Neural progenitor cell (in vitro differentiated cells): ENCODE measurements around the gene PRIM2. TPM values are rescaled to one million over a fixed set of nuclear protein-coding genes. Genes with fewer than 3 reads are reported as not detected.
"Not testable (repeated sequence)": the region's sequence is repeated elsewhere in the genome, so short reads cannot be mapped to it uniquely, and the experiment has no call there.

Source experiments
- DNase-seq: peaks from one replicate; pipeline ENCODE4 v3.0.0-alpha.2; 2016; ENCODE audit warnings: low spot score
- H2AFZ ChIP-seq: fragments of 200-600 bp; sonication (generic); replicated peaks from 2 replicates; pipeline ENCODE4 v1.6.1; 2016; ENCODE audit warnings: antibody characterized with exemption
- H3F3A ChIP-seq: fragments of 200-600 bp; sonication (generic); 2 replicates; pipeline ENCODE4 v1.6.1; 2016; ENCODE audit warnings: antibody characterized with exemption, low read depth
- H3K27ac ChIP-seq: fragments of 200-600 bp; sonication (generic); 2 replicates; pipeline ENCODE4 v1.5.1; 2016; ENCODE audit warnings: mild to moderate bottlenecking
- H3K27me3 ChIP-seq: fragments of 200-600 bp; sonication (generic); 2 replicates; pipeline ENCODE4 v1.6.1; 2016; ENCODE audit warnings: mild to moderate bottlenecking, moderate library complexity
- H3K36me3 ChIP-seq: fragments of 200-600 bp; sonication (generic); 2 replicates; pipeline ENCODE4 v1.5.1; 2016
- H3K4me1 ChIP-seq: fragments of 200-600 bp; sonication (generic); 2 replicates; pipeline ENCODE4 v1.6.1; 2016; ENCODE audit warnings: mixed run types
- H3K4me2 ChIP-seq: fragments of 200-600 bp; sonication (generic); 2 replicates; pipeline ENCODE4 v1.6.1; 2016
- H3K4me3 ChIP-seq: fragments of 200-600 bp; sonication (generic); 2 replicates; pipeline ENCODE4 v1.5.1; 2016
- H3K79me2 ChIP-seq: fragments of 200-600 bp; sonication (generic); 2 replicates; pipeline ENCODE4 v1.6.1; 2016; ENCODE audit warnings: low read depth
- H3K9ac ChIP-seq: fragments of 200-600 bp; sonication (generic); 2 replicates; pipeline ENCODE4 v1.6.1; 2016
- H3K9me3 ChIP-seq: fragments of 200-600 bp; sonication (generic); 2 replicates; pipeline ENCODE4 v1.5.1; 2016; ENCODE audit warnings: low read depth
- H4K20me1 ChIP-seq: fragments of 200-600 bp; sonication (generic); 2 replicates; pipeline ENCODE4 v1.6.1; 2016; ENCODE audit warnings: low read depth
- H3K27ac Mint-ChIP-seq: 3 replicates; pipeline ENCODE4 v1.8.0; 2021; ENCODE audit warnings: mixed read lengths
- H3K27me3 Mint-ChIP-seq: 2 replicates; pipeline ENCODE4 v1.8.0; 2022; ENCODE audit warnings: low read depth, mild to moderate bottlenecking, inconsistent platforms, moderate library complexity, mixed read lengths; ENCODE audit not compliant: insufficient read depth
- H3K36me3 Mint-ChIP-seq: 3 replicates; pipeline ENCODE4 v1.8.0; 2021; ENCODE audit warnings: mixed read lengths
- H3K4me1 Mint-ChIP-seq: 3 replicates; pipeline ENCODE4 v1.8.0; 2021; ENCODE audit warnings: mixed read lengths
- H3K4me3 Mint-ChIP-seq: 3 replicates; pipeline ENCODE4 v1.8.0; 2021; ENCODE audit warnings: mild to moderate bottlenecking, moderate library complexity, mixed read lengths
- H3K9me3 Mint-ChIP-seq: 3 replicates; pipeline ENCODE4 v1.8.0; 2020; ENCODE audit warnings: mixed read lengths
- CTCF ChIP-seq: fragments of 200-600 bp; sonication (generic); IDR thresholded peaks from 2 replicates; pipeline ENCODE4 v1.5.1; 2017; ENCODE audit warnings: antibody characterized with exemption, mild to moderate bottlenecking
- EZH2 ChIP-seq: fragments of 200-600 bp; sonication (generic); IDR thresholded peaks from 2 replicates; pipeline ENCODE4 v1.6.1; 2017; ENCODE audit warnings: antibody characterized with exemption, mild to moderate bottlenecking, moderate library complexity
- EZH2phosphoT487 ChIP-seq: fragments of 200-600 bp; sonication (generic); IDR thresholded peaks from 2 replicates; pipeline ENCODE4 v1.6.1; 2017; ENCODE audit warnings: antibody characterized with exemption
- total RNA-seq: library from RNA; depleted of rRNA; stranded (reverse); fragments of >200 nt; gene quantifications from 2 replicates; pipeline ENCODE4 v1.2.3, GENCODE V29; 2015; ENCODE audit warnings: low replicate concordance

Gene PRIM2
- 52.8 and 81.0 TPM in 2 replicates for total RNA-seq

- peak within 1 kb of the TSS; percentile 86 for H3K4me2 ChIP-seq
- peaks cover 3% of the 10 kb centered on the region for H4K20me1 ChIP-seq
- H3K4me1 Mint-ChIP-seq = peaks cover 12% of the 10 kb centered on the region
- peaks cover 20% of the 10 kb centered on the region for H3K36me3 Mint-ChIP-seq
- no peaks in the 10 kb centered on the region for H3K9me3 Mint-ChIP-seq
- no peaks in the 10 kb centered on the region for H3K9me3 ChIP-seq
- peaks cover 12% of the 10 kb centered on the region for H3K4me1 ChIP-seq
- H3K27me3 ChIP-seq = no peaks in the 10 kb centered on the region
- no peak within 1 kb of the TSS for H3K27ac ChIP-seq
- peaks cover 46% of the 10 kb centered on the region for H3K79me2 ChIP-seq
- peak within 1 kb of the TSS; percentile 73 for H3K4me3 ChIP-seq
- peaks cover 16% of the 10 kb centered on the region for H3K36me3 ChIP-seq
- DNase-seq = peak; percentile 85
- peak within 1 kb of the TSS; percentile 96 for H3K27ac Mint-ChIP-seq
- H2AFZ ChIP-seq = peak within 1 kb of the TSS; percentile 97
- peak within 1 kb of the TSS; percentile 98 for H3K4me3 Mint-ChIP-seq
- H3F3A ChIP-seq = no peaks in the 10 kb centered on the region
- no peaks in the 10 kb centered on the region for H3K27me3 Mint-ChIP-seq
- TF ChIP-seq CTCF (no peak), EZH2phosphoT487 (no peak), EZH2 (no peak)
- H3K9ac ChIP-seq = peak within 1 kb of the TSS; percentile 61
Observed at GRCh38 chr6:57317060-57317943, at the start of gene PRIM2. Gene PRIM2, plus strand, starts transcription at chr6:57317630. Its CDS starts 816 bp downstream, at chr6:57318446.

GRCh38 chr6:57268294-57268640 is 49.2 kb upstream of the PRIM2 start:
- no peak overlapping the region for H3K4me3 ChIP-seq
- Mint-ChIP-seq H3K4me1 (peaks cover 2% of the 10 kb centered on the region), H3K4me3 (no peak overlapping the region), H3K27ac (no peak overlapping the region), H3K9me3 (peaks cover 7% of the 10 kb centered on the region), H3K27me3 (peaks cover 7% of the 10 kb centered on the region), H3K36me3 (no peaks in the 10 kb centered on the region)
- no peak overlapping the region for H3K9ac ChIP-seq
- no peak overlapping the region for H3K27ac ChIP-seq
- no peak for DNase-seq
- H3K27me3 ChIP-seq = no peaks in the 10 kb centered on the region
- no peaks in the 10 kb centered on the region for H3F3A ChIP-seq
- no peaks in the 10 kb centered on the region for H3K4me1 ChIP-seq
- no peak for TF ChIP-seq EZH2
- no peak for TF ChIP-seq EZH2phosphoT487
- peak; percentile 0 for TF ChIP-seq CTCF
- H3K36me3 ChIP-seq = no peaks in the 10 kb centered on the region
- H2AFZ ChIP-seq = no peak overlapping the region
- no peaks in the 10 kb centered on the region for H4K20me1 ChIP-seq
- no peak overlapping the region for H3K4me2 ChIP-seq
- H3K9me3 ChIP-seq = no peaks in the 10 kb centered on the region
- H3K79me2 ChIP-seq = no peaks in the 10 kb centered on the region

GRCh38 chr6:57274113-57274824 is 43.2 kb upstream of the PRIM2 start:
- H3F3A ChIP-seq, DNase-seq, H3K4me3 Mint-ChIP-seq, H3K4me1 ChIP-seq, H2AFZ ChIP-seq, H3K4me3 ChIP-seq, H3K9ac ChIP-seq, H4K20me1 ChIP-seq, H3K4me2 ChIP-seq, H3K27ac ChIP-seq, H3K79me2 ChIP-seq, H3K9me3 ChIP-seq, H3K27ac Mint-ChIP-seq, H3K36me3 ChIP-seq, H3K27me3 Mint-ChIP-seq, H3K27me3 ChIP-seq, H3K4me1 Mint-ChIP-seq, H3K36me3 Mint-ChIP-seq: not testable (repeated sequence)
- peaks cover 11% of the 10 kb centered on the region for H3K9me3 Mint-ChIP-seq

GRCh38 chr6:57275384-57275783 is 42.0 kb upstream of the PRIM2 start:
- H3K27ac Mint-ChIP-seq = no peak overlapping the region
- TF ChIP-seq CTCF = no peak
- TF ChIP-seq EZH2phosphoT487 = no peak
- no peak for TF ChIP-seq EZH2

More at GRCh38 chr6:57275384-57275783, 42.0 kb upstream of the PRIM2 start:
- Mint-ChIP-seq H3K27me3 (peaks cover 3% of the 10 kb centered on the region), H3K36me3 (no peaks in the 10 kb centered on the region), H3K4me1 (no peaks in the 10 kb centered on the region), H3K4me3 (no peak overlapping the region), H3K9me3 (peaks cover 11% of the 10 kb centered on the region)
- H3K4me3 ChIP-seq = no peak overlapping the region
- H3K27ac ChIP-seq = no peak overlapping the region
- no peak overlapping the region for H3K9ac ChIP-seq
- H3K4me1 ChIP-seq = no peaks in the 10 kb centered on the region
- H3K4me2 ChIP-seq = no peak overlapping the region
- H3K9me3 ChIP-seq = peaks cover 4% of the 10 kb centered on the region
- no peak overlapping the region for H2AFZ ChIP-seq
- H3K79me2 ChIP-seq = no peaks in the 10 kb centered on the region
- no peaks in the 10 kb centered on the region for H3F3A ChIP-seq
- no peaks in the 10 kb centered on the region for H3K36me3 ChIP-seq
- H3K27me3 ChIP-seq = no peaks in the 10 kb centered on the region
- no peaks in the 10 kb centered on the region for H4K20me1 ChIP-seq
- DNase-seq = no peak
